Nephron (organoid): ENCODE data around the gene APC.

Experiments
- H3K27ac Mint-ChIP-seq, 3 experiments: 2 replicates each; pipeline ENCODE4 v1.8.0; 2020; ENCODE audit warnings: mixed read lengths in 3 of 3, mild to moderate bottlenecking in 2 of 3, moderate library complexity in 1 of 3
- H3K27me3 Mint-ChIP-seq: 2 replicates; pipeline ENCODE4 v1.8.0; 2021; ENCODE audit warnings: low read depth, mild to moderate bottlenecking, moderate library complexity, mixed read lengths
- H3K36me3 Mint-ChIP-seq: 2 replicates; pipeline ENCODE4 v1.8.0; 2020; ENCODE audit warnings: low read depth, mixed read lengths
- H3K4me1 Mint-ChIP-seq: 2 replicates; pipeline ENCODE4 v1.8.0; 2020; ENCODE audit warnings: mixed read lengths
- H3K4me3 Mint-ChIP-seq, 3 experiments: 2 replicates each; pipeline ENCODE4 v1.8.0; 2020; ENCODE audit warnings: mild to moderate bottlenecking in 3 of 3, mixed read lengths in 3 of 3, moderate library complexity in 2 of 3
- H3K9me3 Mint-ChIP-seq: 2 replicates; pipeline ENCODE4 v1.8.0; 2020; ENCODE audit warnings: mixed read lengths
- CTCF ChIP-seq, 3 experiments: fragments of 200-600 bp; sonication (generic); IDR thresholded peaks; one replicate each; pipeline ENCODE4 v1.5.0; 2021; ENCODE audit warnings: antibody characterized with exemption in 3 of 3; ENCODE audit not compliant: unreplicated experiment in 3 of 3

Gene APC

GRCh38 chr5:112824197-112824596 lies 86.5 kb downstream of the APC start:
- H3K9me3 Mint-ChIP-seq = no peaks in the 10 kb centered on the region
- H3K27ac Mint-ChIP-seq = no peak overlapping the region
- H3K4me3 Mint-ChIP-seq = no peak overlapping the region
- H3K27me3 Mint-ChIP-seq = no peaks in the 10 kb centered on the region
- no peaks in the 10 kb centered on the region for H3K4me1 Mint-ChIP-seq
- H3K36me3 Mint-ChIP-seq = peaks cover 69% of the 10 kb centered on the region
- TF ChIP-seq CTCF (IDR thresholded peaks at IDR 0.05; ENCODE audit: unreplicated experiment in 3 of 3) = no peak

DNA sequence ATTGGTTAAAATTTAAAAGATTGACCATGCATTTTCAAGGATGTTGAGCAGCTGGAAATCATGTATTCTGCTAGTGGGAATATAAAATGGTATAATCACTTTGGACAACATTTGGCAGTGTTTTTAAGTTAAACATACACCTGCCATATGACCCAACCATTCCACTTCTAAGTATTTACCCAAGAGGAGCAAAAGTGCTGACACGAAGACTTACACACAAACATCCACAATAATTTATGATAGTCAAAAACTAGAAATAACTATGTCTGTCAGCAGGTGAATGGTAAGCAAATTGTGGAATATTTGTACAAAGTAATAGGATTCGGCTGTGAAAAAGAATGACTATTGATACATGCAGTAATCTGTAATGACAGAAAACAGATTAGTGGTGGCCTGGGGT lies 92.7 kb downstream of the APC start:
- Mint-ChIP-seq H3K36me3 (peaks cover 74% of the 10 kb centered on the region), H3K4me1 (no peaks in the 10 kb centered on the region), H3K4me3 (no peak overlapping the region), H3K27me3 (no peaks in the 10 kb centered on the region), H3K27ac (no peak overlapping the region), H3K9me3 (no peaks in the 10 kb centered on the region)
- no peak for TF ChIP-seq CTCF (IDR thresholded peaks at IDR 0.05; ENCODE audit: unreplicated experiment in 3 of 3)

- Mint-ChIP-seq H3K36me3 (peaks cover 72% of the 10 kb centered on the region), H3K4me3 (no peak overlapping the region), H3K27ac (no peak overlapping the region), H3K4me1 (no peaks in the 10 kb centered on the region), H3K9me3 (no peaks in the 10 kb centered on the region), H3K27me3 (no peaks in the 10 kb centered on the region)
- no peak for TF ChIP-seq CTCF (IDR thresholded peaks at IDR 0.05; ENCODE audit: unreplicated experiment in 3 of 3)
These were observed 96.3 kb downstream of the APC start for GRCh38 chr5:112833971-112834370.

- H3K9me3 Mint-ChIP-seq = peaks cover 4% of the 10 kb centered on the region
- TF ChIP-seq CTCF (IDR thresholded peaks at IDR 0.05; ENCODE audit: unreplicated experiment in 3 of 3) = no peak
- H3K4me1 Mint-ChIP-seq = peaks cover 5% of the 10 kb centered on the region
- H3K27ac Mint-ChIP-seq = no peak overlapping the region
- H3K27me3 Mint-ChIP-seq = no peaks in the 10 kb centered on the region
- H3K4me3 Mint-ChIP-seq = no peak overlapping the region
- peaks cover 41% of the 10 kb centered on the region for H3K36me3 Mint-ChIP-seq
These were observed 106.8 kb downstream of the APC start for GRCh38 chr5:112844489-112844888.

GRCh38 chr5:112846556-112846955 lies 108.9 kb downstream of the APC start:
- H3K27ac Mint-ChIP-seq = no peak overlapping the region
- no peaks in the 10 kb centered on the region for H3K9me3 Mint-ChIP-seq
- no peak for TF ChIP-seq CTCF (IDR thresholded peaks at IDR 0.05; ENCODE audit: unreplicated experiment in 3 of 3)
- no peak overlapping the region for H3K4me3 Mint-ChIP-seq
- peaks cover 20% of the 10 kb centered on the region for H3K36me3 Mint-ChIP-seq
- H3K27me3 Mint-ChIP-seq = no peaks in the 10 kb centered on the region
- H3K4me1 Mint-ChIP-seq = peaks cover 5% of the 10 kb centered on the region

GRCh38 chr5:112847306-112847705 lies 109.6 kb downstream of the APC start:
- TF ChIP-seq CTCF (IDR thresholded peaks at IDR 0.05; ENCODE audit: unreplicated experiment in 3 of 3) = no peak
- no peaks in the 10 kb centered on the region for H3K9me3 Mint-ChIP-seq
- no peak overlapping the region for H3K4me3 Mint-ChIP-seq
- no peak overlapping the region for H3K27ac Mint-ChIP-seq
- H3K36me3 Mint-ChIP-seq = peaks cover 13% of the 10 kb centered on the region
- no peaks in the 10 kb centered on the region for H3K27me3 Mint-ChIP-seq
- peaks cover 5% of the 10 kb centered on the region for H3K4me1 Mint-ChIP-seq
